GM10266 (cell line): ENCODE data around the gene MYL7.

Experiments used
- DNase-seq: peaks from one replicate; pipeline ENCODE4 v3.0.0; 2012; ENCODE audit errors: extremely low spot score
- CTCF ChIP-seq: IDR thresholded peaks from 2 replicates; pipeline ENCODE4 v1.5.1; 2012; ENCODE audit warnings: mild to moderate bottlenecking, low read depth; ENCODE audit not compliant: control insufficient read depth, insufficient read depth; ENCODE audit errors: missing control alignments

Gene MYL7

GRCh38 chr7:44116087-44116788 is 24.9 kb downstream of the MYL7 start:
- no peak for TF ChIP-seq CTCF
- no peak for DNase-seq

GRCh38 chr7:44114586-44115310 is 26.4 kb downstream of the MYL7 start:
- no peak for DNase-seq
- no peak for TF ChIP-seq CTCF

- TF ChIP-seq CTCF: no peak
- DNase-seq: no peak
Measured at GRCh38 chr7:44113764-44114354, 27.3 kb downstream of the MYL7 start.

GRCh38 chr7:44112997-44113763 is 28.0 kb downstream of the MYL7 start:
- no peak for DNase-seq
- no peak for TF ChIP-seq CTCF

- no peak for DNase-seq
Measured at GRCh38 chr7:44112231-44112996, 28.7 kb downstream of the MYL7 start.

More at GRCh38 chr7:44112231-44112996, 28.7 kb downstream of the MYL7 start:
- no peak for TF ChIP-seq CTCF
